Measurements from ENCODE around the gene CD200.

Gene CD200

DNA sequence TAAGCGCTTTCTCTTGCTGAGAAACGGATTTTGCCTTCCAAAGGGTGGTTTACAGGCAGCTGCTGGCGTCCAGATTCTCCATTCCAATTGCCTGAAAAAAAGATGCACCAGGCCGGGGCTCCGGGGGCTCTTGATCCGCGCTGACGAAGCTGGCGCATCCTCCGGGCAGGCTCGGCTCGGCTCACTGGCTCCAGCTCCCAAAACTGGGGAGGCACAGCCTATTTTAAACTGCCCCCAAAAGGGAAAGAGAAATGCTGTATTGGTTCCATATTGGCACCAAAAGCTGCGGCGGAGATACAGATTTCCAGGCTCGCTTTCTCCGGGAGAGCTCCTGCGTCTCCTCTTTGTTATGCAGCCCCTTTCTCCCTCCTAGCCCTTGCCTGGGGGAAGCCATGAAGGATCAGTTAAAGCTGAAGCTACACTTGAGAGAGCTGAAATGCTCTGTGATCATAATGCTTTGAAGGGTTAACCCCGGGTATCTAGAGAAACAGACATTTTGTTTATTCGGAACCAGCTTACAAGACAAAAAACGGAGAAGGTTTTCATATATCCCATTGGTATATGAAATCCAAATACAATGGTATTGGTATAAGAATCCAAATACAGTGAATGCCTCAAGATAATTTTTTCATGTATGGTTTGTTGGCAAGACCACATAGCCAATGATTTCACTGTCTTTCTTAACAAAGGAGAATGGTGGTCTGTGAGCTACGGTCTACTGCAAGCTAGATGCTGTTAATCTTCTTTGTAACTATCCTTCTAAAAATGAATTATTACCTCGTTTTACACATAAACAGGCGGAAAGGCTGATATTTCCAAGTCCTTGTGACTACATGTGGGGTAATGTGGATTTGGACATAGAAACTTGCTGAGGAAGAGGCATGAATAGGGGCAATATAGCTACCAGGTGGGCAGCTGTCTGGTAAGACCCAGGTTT lies 693 bp downstream of the CD200 start:
- DNase-seq: no peak

DNA sequence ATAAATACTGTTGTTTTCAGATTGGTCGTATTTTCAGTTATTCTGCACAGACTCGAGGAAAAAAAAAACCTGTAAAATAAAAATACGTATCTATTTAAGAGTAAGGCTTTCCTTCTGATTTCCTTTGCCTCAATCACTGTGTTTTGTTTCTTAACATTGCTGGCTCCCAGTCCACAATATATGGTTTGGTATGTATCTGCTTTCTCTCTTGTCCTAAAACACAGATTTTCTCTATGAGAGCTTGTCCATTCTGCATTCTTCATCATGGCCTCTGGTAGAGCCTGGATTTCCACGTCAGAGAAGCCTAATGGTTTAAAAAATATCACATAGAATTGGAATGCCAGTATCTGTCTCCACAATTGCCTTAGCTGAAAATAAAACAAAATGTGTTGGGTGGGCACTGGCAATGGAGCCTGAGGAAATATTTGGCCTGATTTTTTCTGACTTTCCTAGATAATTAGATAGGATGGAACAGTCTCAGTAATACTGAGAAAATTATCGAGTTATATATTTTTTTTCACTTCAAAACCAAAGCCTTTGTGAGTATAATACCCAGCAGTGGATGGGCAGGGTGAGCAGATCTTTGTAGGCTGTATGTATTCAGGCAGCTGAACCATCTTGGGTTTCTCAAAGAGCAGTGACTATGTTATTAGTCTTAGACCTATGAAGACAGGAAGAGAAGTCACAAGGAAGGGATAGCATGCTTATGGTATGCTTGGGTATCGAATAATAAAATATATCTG lies 1.9 kb downstream of the CD200 start:
- DNase-seq: no peak

DNA sequence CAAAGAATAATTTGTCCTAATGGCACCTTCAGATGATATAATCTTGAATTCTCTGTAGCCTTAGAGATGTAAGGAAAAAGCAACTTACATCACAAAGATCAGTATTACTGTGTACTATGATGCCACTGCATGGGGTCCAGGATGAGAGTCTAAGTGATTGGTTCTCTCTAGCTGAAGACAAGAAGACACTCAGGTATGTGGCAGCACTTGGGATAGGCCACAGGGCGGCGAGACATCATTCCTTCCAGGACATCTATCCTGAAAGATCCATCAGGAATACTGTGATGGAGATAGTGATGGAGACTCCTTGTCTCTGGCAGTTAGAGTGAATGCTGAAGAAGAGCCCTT lies 2.5 kb downstream of the CD200 start:
- no peak for DNase-seq

GRCh38 chr3:112338021-112338726 lies 5.2 kb downstream of the CD200 start:
- DNase-seq: no peak

DNA sequence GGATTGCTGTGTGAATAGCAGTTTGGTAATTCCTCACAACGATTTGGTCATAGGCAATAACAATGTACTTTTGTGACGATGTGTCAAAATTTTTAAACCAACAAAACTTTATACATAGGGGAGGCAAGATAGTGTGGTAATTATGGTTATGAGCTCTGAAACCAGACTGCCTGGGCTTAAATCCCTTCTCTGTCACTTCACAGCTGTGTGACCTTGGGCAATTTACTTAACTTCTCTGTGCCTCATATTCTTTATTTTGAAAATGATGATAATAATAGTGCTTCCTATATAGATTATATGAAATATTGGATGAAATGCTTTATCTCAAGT lies 5.7 kb downstream of the CD200 start:
- no peak for DNase-seq

DNA sequence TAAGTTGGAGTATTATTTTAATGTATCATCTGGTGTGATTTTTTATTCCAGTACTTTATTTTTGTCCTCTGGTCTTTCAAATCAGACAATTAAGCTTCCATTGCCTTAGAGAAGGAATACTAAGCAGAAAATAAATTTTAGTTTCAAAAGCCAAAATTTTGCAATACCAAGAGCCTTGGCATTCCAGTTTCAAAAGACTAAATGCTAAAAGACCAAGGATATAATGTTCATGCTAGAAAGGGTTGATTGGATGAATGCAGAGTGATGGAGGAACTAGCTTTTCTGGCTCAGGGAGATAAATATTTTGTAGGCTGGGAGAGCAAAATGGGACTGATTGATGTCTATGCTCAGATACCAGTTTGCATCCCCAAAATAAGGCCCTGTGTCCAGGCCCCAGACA lies 6.2 kb downstream of the CD200 start:
- DNase-seq: no peak

- DNase-seq: no peak
Observed at GRCh38 chr3:112339609-112340008, 6.7 kb downstream of the CD200 start.

- no peak for DNase-seq
Observed at GRCh38 chr3:112341386-112341785, 8.4 kb downstream of the CD200 start.

DNA sequence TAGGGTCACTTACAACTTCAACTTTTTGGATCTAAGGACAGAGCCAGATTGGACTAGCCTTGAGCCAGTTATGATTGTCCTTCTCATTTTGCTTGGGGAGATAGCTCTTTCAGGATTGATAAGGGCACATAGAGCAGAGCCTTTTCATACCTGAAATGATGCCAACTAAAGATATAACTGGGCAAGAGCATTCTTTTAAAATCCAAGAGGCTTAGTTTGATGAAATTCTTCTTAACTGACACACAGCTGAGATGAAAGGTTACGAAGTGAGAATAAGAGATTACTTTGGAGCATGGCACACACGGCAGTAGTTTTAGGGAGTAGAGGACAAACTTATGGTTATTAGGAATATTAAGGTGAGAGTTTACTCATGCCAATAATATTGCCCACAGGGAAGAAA lies 12.7 kb downstream of the CD200 start:
- DNase-seq: no peak

GRCh38 chr3:112346491-112347122 lies 13.7 kb downstream of the CD200 start:
- no peak for DNase-seq

DNA sequence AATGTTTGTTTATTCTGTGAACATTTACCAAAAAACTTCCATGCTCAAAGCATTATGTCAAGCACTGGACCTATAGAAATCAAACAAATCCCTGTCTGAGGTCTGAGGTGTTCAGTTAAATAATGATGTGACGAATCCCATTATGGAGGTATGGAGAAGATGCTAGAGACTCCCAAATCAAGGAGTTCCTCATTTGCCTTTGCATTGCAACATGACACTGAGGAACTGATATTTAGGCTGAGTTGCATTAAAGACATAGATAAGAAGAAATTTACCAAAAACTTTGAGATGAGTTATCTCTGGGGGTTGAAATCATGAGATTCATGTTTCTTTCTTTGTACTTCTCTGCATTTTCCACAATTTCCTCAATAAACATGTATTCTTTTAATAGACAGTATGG lies 16.0 kb downstream of the CD200 start:
- DNase-seq: no peak

DNA sequence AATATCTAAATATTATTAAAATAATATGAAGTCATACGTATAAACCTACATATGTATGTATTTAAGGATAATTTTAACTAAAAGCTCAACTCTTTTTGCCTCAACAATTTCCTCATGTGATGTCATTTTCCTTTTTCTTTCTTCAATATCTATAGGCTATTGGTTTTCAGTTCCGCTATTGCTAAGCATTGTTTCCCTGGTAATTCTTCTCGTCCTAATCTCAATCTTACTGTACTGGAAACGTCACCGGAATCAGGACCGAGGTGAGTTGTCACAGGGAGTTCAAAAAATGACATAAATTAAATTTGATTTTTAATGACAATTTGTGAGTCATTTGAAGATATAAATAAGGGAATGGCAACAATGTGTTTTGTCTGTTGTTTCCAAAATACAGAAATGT lies 16.6 kb downstream of the CD200 start:
- no peak for DNase-seq

DNA sequence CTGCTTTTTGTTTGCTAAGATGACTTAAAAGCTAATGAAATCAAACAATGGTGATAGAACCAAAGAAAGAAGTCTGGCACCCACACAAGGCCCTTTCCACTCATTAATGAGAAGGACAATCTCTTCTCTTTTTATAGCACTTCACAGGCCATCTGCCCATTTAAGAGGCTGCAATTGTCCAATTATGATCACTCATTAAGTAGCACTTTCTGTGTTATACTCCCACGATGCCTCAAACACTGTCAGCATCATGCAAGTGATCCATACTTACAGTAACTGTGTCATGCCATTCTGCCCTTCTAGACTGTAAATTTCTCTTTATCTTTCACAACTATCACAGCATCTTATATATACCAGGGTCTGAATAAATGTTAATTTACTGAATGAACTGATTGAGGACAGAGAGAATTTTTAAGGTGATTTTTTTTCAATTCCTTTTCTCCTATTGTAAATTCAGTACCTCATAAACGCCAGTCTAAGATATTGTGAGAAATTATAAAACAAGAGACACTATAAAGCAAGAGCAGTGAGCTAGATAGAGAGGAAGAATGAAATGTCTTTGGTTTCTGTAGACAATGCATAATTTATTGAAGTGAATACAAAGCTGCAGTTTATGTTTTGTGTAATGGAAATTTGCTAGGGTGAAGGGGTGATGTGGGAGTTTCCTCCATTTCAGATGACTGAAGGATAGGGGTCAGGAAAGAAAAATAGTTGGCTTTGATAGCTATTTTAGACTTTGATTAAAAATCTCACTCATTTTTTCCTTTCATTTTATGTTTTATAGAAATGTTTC lies 17.3 kb downstream of the CD200 start:
- no peak for DNase-seq

- DNase-seq: no peak
Observed at GRCh38 chr3:112351036-112351435, 18.1 kb downstream of the CD200 start.

DNA sequence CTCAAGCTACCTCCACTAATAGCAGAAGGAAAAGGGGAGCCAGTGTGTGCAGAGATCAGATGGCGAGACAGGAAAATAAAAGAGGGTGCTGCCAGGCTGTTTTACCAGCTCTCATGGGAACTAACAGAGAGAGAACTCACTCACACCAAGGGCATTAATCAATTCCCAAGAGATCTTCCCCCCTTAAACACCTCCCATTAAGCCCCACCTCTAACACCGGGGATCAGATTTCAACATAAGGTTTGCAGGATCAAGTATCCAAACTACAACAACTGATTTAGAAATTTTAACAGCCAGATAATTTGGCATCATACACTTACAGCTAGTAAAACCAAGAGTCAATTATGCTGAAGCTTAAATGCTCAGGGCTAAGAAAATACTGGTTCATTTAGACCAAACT lies 18.9 kb downstream of the CD200 start:
- DNase-seq: no peak

DNA sequence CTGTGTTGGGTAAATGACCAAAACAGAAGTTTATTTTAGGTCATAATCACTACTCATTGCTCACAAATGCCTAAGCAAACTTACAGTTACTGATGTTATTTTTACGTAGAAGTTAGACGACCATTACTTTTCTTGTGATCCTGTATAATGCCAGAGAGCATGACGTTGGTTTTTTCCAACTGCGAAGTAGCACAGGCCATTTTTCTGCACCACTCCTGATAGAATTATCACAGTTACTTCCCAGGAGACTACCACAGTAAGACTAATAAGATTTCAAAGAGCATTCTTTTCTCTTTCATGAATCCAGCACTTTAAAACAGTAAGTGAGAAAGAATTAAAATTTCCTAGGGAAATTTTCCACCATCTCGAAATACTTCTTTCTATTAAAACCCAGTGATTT lies 19.8 kb downstream of the CD200 start:
- no peak for DNase-seq

DNA sequence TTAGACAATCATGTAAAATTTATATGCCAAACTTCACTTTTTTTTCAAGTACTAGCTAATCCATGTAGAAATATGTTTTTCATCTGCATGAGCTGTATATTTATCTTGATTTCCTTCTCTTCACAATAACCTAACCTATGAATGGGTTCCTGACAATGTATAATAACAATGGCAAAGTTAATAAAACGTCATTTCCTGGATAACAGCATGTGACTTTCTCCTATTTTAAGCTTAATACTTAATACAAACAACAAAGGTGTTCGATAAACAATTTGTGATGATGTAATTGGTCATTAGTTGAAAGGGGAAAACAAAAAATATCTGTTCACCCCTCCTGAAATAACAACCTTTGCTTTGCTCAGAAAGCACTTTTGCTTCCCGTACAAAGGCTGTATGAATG lies 20.4 kb downstream of the CD200 start:
- no peak for DNase-seq

- DNase-seq: no peak
Observed at GRCh38 chr3:112354642-112355306, 21.8 kb downstream of the CD200 start.

- DNase-seq: no peak
Observed at GRCh38 chr3:112355307-112355687, 22.3 kb downstream of the CD200 start.

- DNase-seq: no peak
Observed at GRCh38 chr3:112357930-112358780, 25.2 kb downstream of the CD200 start.

GRCh38 chr3:112360561-112360960 lies 27.6 kb downstream of the CD200 start:
- DNase-seq: no peak
